GM18505 (cell line): ENCODE data around the gene KLHL14.
A peak's percentile ranks its signal among the peaks of the same experiment; 100 is the strongest.
"Not testable (repeated sequence)": the region's sequence is repeated elsewhere in the genome, so short reads cannot be mapped to it uniquely, and the experiment has no call there.

Source experiments
- ATAC-seq: cut with Tn5 transposase; IDR thresholded peaks from one replicate; pipeline ENCODE4 v1.9.1; 2021; ENCODE audit not compliant: unreplicated experiment
- POLR2A ChIP-seq: IDR thresholded peaks from 4 replicates; pipeline ENCODE4 v1.6.1; 2011; ENCODE audit warnings: borderline replicate concordance; ENCODE audit not compliant: insufficient read depth, insufficient read length; ENCODE audit errors: extremely low read depth

The KLHL14 gene, protein sequence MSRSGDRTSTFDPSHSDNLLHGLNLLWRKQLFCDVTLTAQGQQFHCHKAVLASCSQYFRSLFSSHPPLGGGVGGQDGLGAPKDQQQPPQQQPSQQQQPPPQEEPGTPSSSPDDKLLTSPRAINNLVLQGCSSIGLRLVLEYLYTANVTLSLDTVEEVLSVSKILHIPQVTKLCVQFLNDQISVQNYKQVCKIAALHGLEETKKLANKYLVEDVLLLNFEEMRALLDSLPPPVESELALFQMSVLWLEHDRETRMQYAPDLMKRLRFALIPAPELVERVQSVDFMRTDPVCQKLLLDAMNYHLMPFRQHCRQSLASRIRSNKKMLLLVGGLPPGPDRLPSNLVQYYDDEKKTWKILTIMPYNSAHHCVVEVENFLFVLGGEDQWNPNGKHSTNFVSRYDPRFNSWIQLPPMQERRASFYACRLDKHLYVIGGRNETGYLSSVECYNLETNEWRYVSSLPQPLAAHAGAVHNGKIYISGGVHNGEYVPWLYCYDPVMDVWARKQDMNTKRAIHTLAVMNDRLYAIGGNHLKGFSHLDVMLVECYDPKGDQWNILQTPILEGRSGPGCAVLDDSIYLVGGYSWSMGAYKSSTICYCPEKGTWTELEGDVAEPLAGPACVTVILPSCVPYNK

DNA sequence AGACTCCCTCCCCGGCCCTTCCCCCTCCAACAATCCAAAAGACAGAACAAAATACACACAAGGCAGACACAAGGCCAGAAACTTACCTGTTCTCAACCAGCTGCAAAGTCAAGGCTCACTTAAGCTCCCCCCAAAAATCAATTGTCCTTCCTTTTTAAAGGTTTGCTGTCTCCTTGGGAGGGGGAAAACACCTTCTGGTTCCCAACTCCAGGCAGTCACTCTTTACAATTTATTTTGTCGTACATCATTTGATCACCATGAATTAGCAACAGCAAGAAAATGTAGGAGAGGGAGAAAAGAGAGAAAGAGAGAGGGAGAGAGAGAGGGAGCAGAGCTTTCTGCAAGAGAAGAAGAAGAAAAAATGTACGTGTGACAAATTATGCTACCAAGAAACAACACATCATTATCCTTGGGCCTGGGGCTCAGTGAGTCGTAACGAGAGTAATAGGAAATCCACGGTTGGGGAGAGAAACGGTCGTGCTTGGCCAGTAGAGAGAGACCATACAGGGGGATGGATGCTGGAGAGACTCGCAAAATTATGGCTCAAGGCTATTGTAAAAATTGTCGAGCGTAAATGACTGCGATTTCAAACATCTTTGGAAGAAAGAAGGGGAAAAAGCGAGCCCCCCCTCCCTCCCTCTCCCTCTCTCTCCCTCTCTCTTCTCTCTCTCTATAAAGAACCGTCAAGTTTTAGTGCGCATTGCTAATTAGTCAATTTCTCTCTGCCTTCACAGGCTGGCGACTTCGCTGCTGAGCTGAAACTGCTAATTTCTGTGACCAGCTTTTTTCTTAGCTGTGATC, at the start of gene KLHL14:
KLHL14 (minus strand) TSS at position 443 of the 801 bp plus-strand sequence. CDS start 2,432 bp downstream, outside the sequence.
- peak; percentile 43 for ATAC-seq
- no peak for TF ChIP-seq POLR2A

DNA sequence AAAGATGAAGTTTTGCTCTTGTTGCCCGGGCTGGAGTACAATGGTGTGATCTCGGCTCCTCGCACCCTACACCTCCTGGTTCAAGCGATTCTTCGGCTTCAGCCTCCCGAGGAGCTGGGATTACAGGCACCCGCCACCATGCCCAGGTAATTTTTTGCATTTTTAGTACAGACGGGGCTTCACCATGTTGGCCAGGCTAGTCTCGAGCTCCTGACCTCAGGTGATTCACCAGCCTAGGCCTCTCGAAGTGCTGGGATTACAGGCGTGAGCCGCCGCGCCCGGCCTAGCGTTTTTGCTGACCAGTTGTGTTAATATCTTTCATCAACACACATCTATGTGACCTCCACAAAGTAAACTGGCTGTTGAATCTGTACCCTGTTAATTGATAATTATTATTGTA, 49.4 kb upstream of the KLHL14 start:
- ATAC-seq: no peak
- no peak for TF ChIP-seq POLR2A

GRCh38 chr18:32815881-32816280, 43.1 kb upstream of the KLHL14 start:
- TF ChIP-seq POLR2A: no peak

GRCh38 chr18:32812342-32812741, 39.5 kb upstream of the KLHL14 start:
- ATAC-seq: no peak
- TF ChIP-seq POLR2A: no peak

More at GRCh38 chr18:32815881-32816280, 43.1 kb upstream of the KLHL14 start:
- ATAC-seq: no peak

GRCh38 chr18:32810314-32810713, 37.5 kb upstream of the KLHL14 start:
- ATAC-seq: no peak
- no peak for TF ChIP-seq POLR2A

DNA sequence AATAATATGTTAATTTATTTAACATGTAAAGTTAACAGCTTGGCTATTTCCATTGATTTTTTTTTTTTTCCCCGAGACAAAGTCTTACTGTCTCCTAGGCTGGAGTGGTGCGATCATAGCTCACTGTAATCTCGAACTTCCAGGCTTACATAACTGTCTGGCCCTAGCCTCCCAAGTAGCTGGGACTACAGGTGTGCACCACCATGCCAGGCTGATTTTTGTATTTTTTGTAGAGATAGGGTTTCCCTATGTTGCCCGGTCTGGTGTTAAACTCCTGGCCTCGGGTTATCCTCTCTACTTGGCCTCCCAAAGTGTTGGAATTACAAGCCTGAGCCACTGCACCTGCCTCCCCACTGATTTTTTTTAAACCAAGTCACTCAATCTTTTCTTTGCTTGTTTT, 32.5 kb upstream of the KLHL14 start:
- no peak for ATAC-seq
- TF ChIP-seq POLR2A: no peak

- ATAC-seq: no peak
- no peak for TF ChIP-seq POLR2A
Observed at GRCh38 chr18:32804134-32804888, 31.5 kb upstream of the KLHL14 start.

DNA sequence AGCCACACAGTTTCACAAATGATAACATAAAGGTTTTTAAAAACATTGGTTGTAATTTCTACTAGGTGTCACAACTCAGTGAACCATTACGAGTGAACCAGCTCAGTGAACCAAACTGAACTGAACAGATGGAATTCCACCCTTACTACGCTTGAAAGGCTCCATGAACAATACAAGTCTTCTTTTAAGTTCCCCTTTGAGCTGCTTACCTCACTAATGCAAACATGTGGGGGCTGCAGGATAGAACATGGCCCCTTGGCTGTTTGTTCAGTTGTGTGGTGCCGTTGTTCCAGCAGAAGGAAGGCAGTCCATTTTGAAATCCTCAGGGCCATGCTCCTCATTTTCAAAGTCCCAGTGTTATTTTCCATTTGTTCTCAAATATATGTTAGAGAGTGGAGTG, 30.7 kb upstream of the KLHL14 start:
- ATAC-seq: peak; percentile 97
- TF ChIP-seq POLR2A: no peak

- no peak for TF ChIP-seq POLR2A
- peak; percentile 67 for ATAC-seq
Observed at GRCh38 chr18:32802591-32803451, 30.0 kb upstream of the KLHL14 start.

DNA sequence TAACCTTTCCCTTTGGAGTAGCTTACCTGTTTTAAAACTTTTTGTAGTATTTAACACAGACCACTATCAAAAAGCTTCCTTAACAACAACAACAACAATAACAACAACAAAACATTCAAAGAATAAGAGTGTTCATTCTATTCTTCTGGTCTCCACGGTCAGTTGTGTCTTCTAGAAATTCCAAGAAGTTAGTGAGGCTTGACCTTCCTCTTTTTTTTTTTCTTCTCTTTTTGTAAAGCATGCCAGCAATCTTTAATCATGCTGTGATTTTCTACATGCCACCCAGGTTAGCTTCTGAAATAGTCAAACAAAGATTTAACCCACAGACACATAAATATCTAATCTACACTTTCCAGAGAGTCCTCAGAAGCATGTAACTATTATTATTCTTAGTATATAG, 28.4 kb upstream of the KLHL14 start:
- no peak for ATAC-seq
- TF ChIP-seq POLR2A: no peak

GRCh38 chr18:32798209-32798960, 25.6 kb upstream of the KLHL14 start:
- TF ChIP-seq POLR2A: no peak
- no peak for ATAC-seq

- not testable (repeated sequence) for ATAC-seq
Observed at GRCh38 chr18:32794667-32795066, 21.8 kb upstream of the KLHL14 start.
